K562 (cell line): ENCODE measurements around the gene GPATCH3. TPM values are rescaled to one million over a fixed set of nuclear protein-coding genes. Genes with fewer than 3 reads are reported as not detected.

Source experiments
- ARID3B ChIP-seq: fragments of 250-450 bp; sonication (Bioruptor Pico); IDR thresholded peaks from 2 replicates; pipeline ENCODE4 v1.4.0; 2020; ENCODE audit warnings: borderline replicate concordance
- CC2D1A ChIP-seq: fragments of 450-650 bp; IDR thresholded peaks from 2 replicates; pipeline ENCODE4 v1.6.1; 2017; ENCODE audit warnings: mild to moderate bottlenecking
- CREM ChIP-seq: IDR thresholded peaks from 2 replicates; pipeline ENCODE4 v1.6.1; 2014; ENCODE audit warnings: antibody characterized with exemption, low read depth
- HDAC1 ChIP-seq, 2 experiments: fragments of 450-650 bp; IDR thresholded peaks; 2 replicates each; pipeline ENCODE4 v1.6.1; 2016 to 2017; ENCODE audit warnings: inconsistent platforms in 1 of 2, mild to moderate bottlenecking in 1 of 2, moderate library complexity in 1 of 2
- HMGN3 ChIP-seq: IDR thresholded peaks from 2 replicates; pipeline ENCODE4 v1.6.1; 2011; ENCODE audit warnings: borderline replicate concordance, low read depth, mild to moderate bottlenecking, mixed read lengths, low read length; ENCODE audit not compliant: insufficient read length; ENCODE audit errors: extremely low read depth
- HOMEZ ChIP-seq: fragments of 250-450 bp; sonication (Bioruptor Pico); IDR thresholded peaks from 2 replicates; pipeline ENCODE4 v1.4.0; 2020; ENCODE audit warnings: mild to moderate bottlenecking, moderate library complexity
- NFXL1 ChIP-seq: fragments of 450-650 bp; formaldehyde crosslinking; IDR thresholded peaks from 2 replicates; pipeline ENCODE4 v1.4.0; 2021; ENCODE audit warnings: mild to moderate bottlenecking
- NR0B1 ChIP-seq: fragments of 450-650 bp; IDR thresholded peaks from one replicate; pipeline ENCODE4 v1.6.1; 2018; ENCODE audit warnings: mild to moderate bottlenecking, moderate library complexity; ENCODE audit not compliant: partially characterized antibody
- POLR2G ChIP-seq: fragments of 200-400 bp; formaldehyde crosslinking; IDR thresholded peaks from 2 replicates; pipeline ENCODE4 v1.6.1; 2017; ENCODE audit warnings: low read depth, mild to moderate bottlenecking, antibody characterized with exemption, low read length, moderate library complexity
- SRF ChIP-seq, 2 experiments: fragments of 250-450, 450-650 bp in 1 of 2; sonication (Bioruptor Pico) in 1 of 2; sonication (generic) in 1 of 2; formaldehyde crosslinking; IDR thresholded peaks; 2 replicates each; pipeline versions ENCODE4 v1.5.0 to v1.5.1; 2020 to 2022; ENCODE audit warnings: mild to moderate bottlenecking in 1 of 2, missing genetic modification reagents in 1 of 2
- SRSF9 ChIP-seq: fragments of 200-400 bp; formaldehyde crosslinking; IDR thresholded peaks from 2 replicates; pipeline ENCODE4 v1.6.1; 2017; ENCODE audit warnings: low read depth, low read length, borderline replicate concordance
- TBP ChIP-seq: optimal IDR thresholded peaks from 2 replicates; pipeline ENCODE3; 2011; ENCODE audit warnings: low read depth, low read length, improper control_type of control experiment
- TCF7 ChIP-seq: sonication (generic); IDR thresholded peaks from 2 replicates; pipeline ENCODE4 v1.6.1; 2016; ENCODE audit warnings: antibody characterized with exemption, borderline replicate concordance
- ZBTB9 ChIP-seq: fragments of 450-650 bp; formaldehyde crosslinking; IDR thresholded peaks from 2 replicates; pipeline ENCODE4 v1.4.0; 2020; ENCODE audit warnings: mild to moderate bottlenecking, moderate library complexity
- ZHX1 ChIP-seq: fragments of 150-350 bp; conservative IDR thresholded peaks from 2 replicates; pipeline ENCODE4 v1.6.1; 2014; ENCODE audit warnings: low read length
- ZNF57 ChIP-seq: fragments of 450-650 bp; formaldehyde crosslinking; IDR thresholded peaks from 2 replicates; pipeline ENCODE4 v1.4.0; 2020; ENCODE audit warnings: mild to moderate bottlenecking, moderate library complexity
- polyA plus RNA-seq, 8 experiments: library from polyadenylated mRNA; depleted of rRNA in 4 of 8; stranded (reverse) in 5 of 8; unstranded in 3 of 8; fragments of >200 nt; fragmentation: Nextera tagmentation in 2 of 8; fragmentation: Illumina TruSeq in 1 of 8; extraction: Ambion mirVana in 2 of 8; extraction: Trizol in 1 of 8; gene quantifications; 2 replicates each; pipeline versions ENCODE4 v1.2.1 to v1.2.3, GENCODE V29; 2011 to 2014; ENCODE audit warnings: inconsistent platforms in 1 of 8, missing spikeins in 1 of 8
- total RNA-seq, 7 experiments: library from RNA; depleted of rRNA in 6 of 7; stranded (reverse); fragments of >200 nt in 6 of 7; fragmentation: Illumina TruSeq in 2 of 7; extraction: Trizol in 2 of 7; gene quantifications; 2 replicates each; pipeline versions ENCODE4 v1.2.1 to v1.2.3, GENCODE V29; 2011 to 2021; ENCODE audit warnings: low replicate concordance in 1 of 7

GPATCH3 gene
- total and polyA plus RNA-seq, 9 of the 15 experiments (the other 6 are each of a cell fraction or from before 2014, with no cell fraction given) = 1.6 to 23.0 (median 13.3) TPM

GRCh38 chr1:26921540-26922430 is 21.5 kb upstream of the GPATCH3 start, which contains the start of gene NUDC (continued):
- TF ChIP-seq NR0B1 (no peak), POLR2G (peak; percentile 97), ZBTB9 (CRISPR knock-in tag) (peak; percentile 79), ARID3B (CRISPR knock-in tag) (0 out of 2 replicates have a peak, but pooled peaks have one; percentile 46), CREM (peak; percentile 92), TCF7 (peak; percentile 80; the same call in 1 of the 2 replicates), TBP (peak; percentile 85), ZHX1 (no peak), HMGN3 (peak; percentile 87), HDAC1 (IDR thresholded peaks at IDR 0.05) (peak in 1 of 2 experiments; percentile 98; a peak in 2 of 4 replicates), NFXL1 (CRISPR knock-in tag) (no peak), CC2D1A (no peak), ZNF57 (no peak), SRSF9 (no peak), SRF (CRISPR knock-in tag; IDR thresholded peaks at IDR 0.05) (0 out of 4 replicates have a peak, but pooled peaks of 1 of the 2 experiments have one; percentile 42), HOMEZ (no peak; the same call in 1 of the 2 replicates)
